Esophagus (tissue), 2 donors: Measurements from ENCODE around the gene WFS1. TPM values are rescaled to one million over a fixed set of nuclear protein-coding genes. Genes with fewer than 3 reads are reported as not detected.

Experiments
- H3K27ac ChIP-seq, 2 donors: one replicate each; pipeline ENCODE4 v1.5.1; 2013; ENCODE audit warnings: low read depth in 2 of 2, mild to moderate bottlenecking in 2 of 2, inconsistent platforms in 1 of 2, low read length in 1 of 2, moderate library complexity in 1 of 2
- H3K27me3 ChIP-seq, 2 donors: one replicate each; pipeline ENCODE4 v1.6.1; 2013; ENCODE audit warnings: low read length in 2 of 2, control low read depth in 1 of 2, mild to moderate bottlenecking in 1 of 2; ENCODE audit not compliant: insufficient read depth in 2 of 2, control insufficient read depth in 1 of 2
- H3K36me3 ChIP-seq, 2 donors: one replicate each; pipeline ENCODE4 v1.6.1; 2013; ENCODE audit warnings: low read length in 1 of 2; ENCODE audit not compliant: control insufficient read depth in 2 of 2, insufficient read depth in 2 of 2
- H3K4me1 ChIP-seq, 2 donors: one replicate each; pipeline ENCODE4 v1.6.1; 2013; ENCODE audit warnings: low read length in 1 of 2; ENCODE audit not compliant: control insufficient read depth in 2 of 2, insufficient read depth in 2 of 2
- H3K4me3 ChIP-seq, 2 donors: one replicate each; pipeline ENCODE4 v1.5.1; 2013; ENCODE audit warnings: low read length in 2 of 2, mild to moderate bottlenecking in 2 of 2, low read depth in 1 of 2, moderate library complexity in 1 of 2
- H3K9me3 ChIP-seq, 2 donors: one replicate each; pipeline ENCODE4 v1.6.1; 2013; ENCODE audit warnings: mild to moderate bottlenecking in 2 of 2, low read depth in 1 of 2, low read length in 1 of 2, moderate library complexity in 1 of 2; ENCODE audit not compliant: control insufficient read depth in 2 of 2, insufficient read depth in 1 of 2
- WGBS, 2 donors: extraction: QIAGEN DNeasy Blood & Tissue Kit; methylation state at CpG; one replicate each; pipeline ENCODE4 v1.1.7; 2013; 5-methylcytosine and 5-hydroxymethylcytosine counted together
- polyA plus RNA-seq, 2 donors: library from polyadenylated mRNA; stranded (reverse); fragments of 200-250 nt; gene quantifications; one replicate each; pipeline ENCODE4 v1.2.3, GENCODE V29; 2013
- donor health status: healthy with polysubstance abuse.
- donor health status: Bipolar disorder and iron deficiency.

Gene WFS1
- polyA plus RNA-seq, 2 donors: 4.6 to 8.2 TPM

- Histone ChIP-seq H3K4me3 (no peak overlapping the region), H3K9me3 (peaks cover 0 to 17% of the 10 kb centered on the region in 2 donors), H3K27ac (no peak overlapping the region), H3K36me3 (peaks cover 0 to 19% of the 10 kb centered on the region in 2 donors), H3K27me3 (no peaks in the 10 kb centered on the region), H3K4me1 (no peaks in the 10 kb centered on the region)
- WGBS, 2 donors: 94 to 95% methylated on average over 6 of the region's 6 CpGs
These were observed 61.8 kb downstream of the WFS1 start for GRCh38 chr4:6331468-6331867.

DNA sequence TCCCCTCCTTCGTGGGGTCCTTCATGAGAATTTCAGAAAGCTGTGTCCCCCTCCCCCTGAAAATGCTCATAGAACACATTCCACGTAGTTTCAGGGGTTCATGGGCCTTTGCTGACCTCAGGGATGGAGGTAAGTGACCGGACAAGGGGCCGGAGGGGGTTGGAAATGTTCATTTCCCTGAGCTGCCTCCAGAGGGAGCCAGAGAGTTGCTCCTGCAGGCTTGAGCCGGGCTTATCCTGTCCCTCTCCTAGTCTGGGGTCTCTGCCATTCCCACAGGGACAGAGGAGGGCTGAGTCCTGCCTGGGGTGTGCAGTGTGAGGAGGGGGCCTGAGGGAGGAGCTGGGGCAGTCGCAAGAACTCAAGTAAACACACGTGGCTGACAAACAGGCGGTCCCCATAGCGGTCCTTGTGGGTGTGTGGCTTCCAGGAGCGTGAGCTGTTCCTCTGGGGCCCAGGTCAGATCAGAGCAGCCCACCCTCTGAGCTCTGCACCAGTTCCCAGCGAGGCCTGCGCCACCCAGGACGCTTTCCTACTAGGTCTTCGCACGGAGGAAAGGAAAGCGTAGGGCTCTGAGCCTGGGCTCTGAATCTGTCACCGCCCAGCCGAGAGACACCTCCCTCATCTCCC lies 62.5 kb downstream of the WFS1 start:
- peaks cover 0 to 19% of the 10 kb centered on the region in 2 donors for H3K36me3 ChIP-seq
- no peak overlapping the region for H3K4me3 ChIP-seq
- H3K9me3 ChIP-seq: peaks cover 0 to 17% of the 10 kb centered on the region in 2 donors
- WGBS, 2 donors: 60 to 68% methylated on average over 18 of the region's 18 CpGs
- no peaks in the 10 kb centered on the region for H3K4me1 ChIP-seq
- no peak overlapping the region for H3K27ac ChIP-seq
- no peaks in the 10 kb centered on the region for H3K27me3 ChIP-seq

DNA sequence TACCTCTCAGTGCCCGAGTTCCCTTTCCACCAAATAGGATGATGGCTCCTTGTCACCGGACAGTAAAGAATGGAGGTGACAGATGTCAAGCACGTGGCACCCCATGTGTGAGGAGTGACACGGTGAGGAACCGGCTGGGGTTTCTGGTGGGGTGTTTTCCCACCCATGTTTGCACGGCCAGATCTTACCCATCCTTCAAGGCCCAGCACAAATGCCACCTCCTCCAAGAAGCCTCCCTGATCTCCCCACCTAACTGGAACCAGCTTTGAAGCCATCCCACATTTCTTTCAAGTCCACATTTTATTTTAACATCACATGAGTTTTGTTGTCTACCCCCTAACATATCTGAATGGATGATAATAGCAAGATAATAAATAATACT lies 63.0 kb downstream of the WFS1 start:
- Histone ChIP-seq H3K9me3 (peaks cover 0 to 17% of the 10 kb centered on the region in 2 donors), H3K4me1 (no peaks in the 10 kb centered on the region), H3K4me3 (no peak overlapping the region), H3K36me3 (peaks cover 0 to 19% of the 10 kb centered on the region in 2 donors), H3K27me3 (no peaks in the 10 kb centered on the region), H3K27ac (no peak overlapping the region)
- WGBS, 2 donors: 81 to 83% methylated on average over 6 of the region's 6 CpGs

DNA sequence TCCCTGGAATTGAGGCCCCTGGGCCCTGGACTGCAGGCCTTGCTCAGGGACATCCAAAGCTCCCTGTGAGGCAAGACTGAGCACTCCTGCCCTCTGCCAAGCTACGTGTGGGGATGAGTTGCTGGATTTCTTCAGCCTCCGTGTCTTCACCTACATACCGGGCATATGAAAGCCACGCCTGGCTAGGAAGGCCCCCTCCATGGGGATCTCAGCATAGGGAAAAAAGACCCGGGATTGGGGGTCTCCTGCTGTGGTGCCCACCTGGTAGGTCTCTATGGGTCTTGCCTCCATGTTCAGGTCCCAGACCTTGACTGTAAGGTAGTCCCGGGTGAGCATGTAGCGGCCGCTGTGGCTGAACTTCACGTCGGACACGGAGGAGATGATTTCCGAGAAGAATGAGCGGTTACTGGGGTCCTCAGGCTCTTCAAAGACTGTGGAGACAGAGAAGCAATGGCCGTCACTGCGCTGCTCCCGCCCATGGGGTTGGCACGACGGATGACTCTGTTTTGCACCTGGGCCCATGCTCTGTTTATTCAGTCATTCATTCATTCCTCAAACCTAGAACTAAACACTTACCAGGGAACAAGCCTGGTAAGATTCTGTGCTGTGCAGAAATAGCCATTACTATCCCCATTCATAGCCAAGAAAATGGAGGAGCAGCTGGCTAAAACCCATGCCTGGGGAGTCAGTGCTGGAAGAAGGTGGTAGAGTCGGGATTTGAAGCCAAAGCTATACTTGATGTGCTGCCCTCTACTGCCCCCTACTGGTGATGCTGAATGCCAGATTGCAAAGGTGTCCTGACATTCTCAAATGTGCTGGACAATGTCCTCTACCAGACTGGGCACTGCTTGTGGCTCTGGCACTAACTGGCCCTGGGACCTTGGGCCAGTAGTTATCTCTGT lies 63.9 kb downstream of the WFS1 start:
- H3K4me3 ChIP-seq: no peak overlapping the region
- no peaks in the 10 kb centered on the region for H3K27me3 ChIP-seq
- H3K27ac ChIP-seq: no peak overlapping the region
- WGBS, 2 donors: 87 to 89% methylated on average over 19 of the region's 19 CpGs
- no peaks in the 10 kb centered on the region for H3K4me1 ChIP-seq
- H3K36me3 ChIP-seq: peaks cover 0 to 19% of the 10 kb centered on the region in 2 donors
- H3K9me3 ChIP-seq: peaks cover 0 to 17% of the 10 kb centered on the region in 2 donors

DNA sequence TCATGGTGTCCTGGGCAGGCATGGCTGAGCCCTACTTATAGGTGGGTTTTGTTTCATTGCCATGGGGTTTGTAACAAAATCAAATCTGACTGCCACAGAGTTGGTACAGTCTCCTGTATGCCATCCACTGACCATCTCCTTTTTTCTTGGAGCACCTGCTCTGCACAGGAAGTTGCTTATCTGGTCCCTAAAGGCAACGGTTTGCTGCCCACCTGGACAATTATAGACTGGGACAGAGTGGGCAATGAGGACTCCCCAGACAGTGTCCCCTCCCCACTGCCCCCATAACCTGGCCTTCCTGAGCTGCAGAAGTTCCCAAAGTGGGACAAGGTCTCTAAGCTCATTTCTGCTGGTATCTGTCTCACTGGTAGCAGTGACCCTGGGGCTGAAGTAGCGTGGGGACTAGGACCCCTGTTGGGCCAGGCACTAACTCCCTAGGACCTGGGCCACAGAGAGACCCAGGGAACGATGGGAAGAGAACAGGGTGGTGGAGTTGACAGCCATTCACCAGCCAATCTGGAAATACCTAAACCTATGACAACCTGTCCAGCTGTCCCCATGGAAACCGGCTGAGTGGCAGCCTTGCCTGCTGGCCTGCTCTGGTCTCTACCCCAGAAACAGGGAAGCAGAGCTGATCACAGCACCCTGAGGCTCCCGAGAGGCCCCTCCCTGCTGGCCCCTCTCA lies 64.7 kb downstream of the WFS1 start:
- WGBS, 2 donors: 66 to 79% methylated on average over 5 of the region's 5 CpGs
- H3K4me3 ChIP-seq: no peak overlapping the region
- peaks cover 0 to 22% of the 10 kb centered on the region in 2 donors for H3K36me3 ChIP-seq
- no peaks in the 10 kb centered on the region for H3K27me3 ChIP-seq
- H3K27ac ChIP-seq: no peak overlapping the region
- H3K9me3 ChIP-seq: peaks cover 0 to 17% of the 10 kb centered on the region in 2 donors
- no peaks in the 10 kb centered on the region for H3K4me1 ChIP-seq

DNA sequence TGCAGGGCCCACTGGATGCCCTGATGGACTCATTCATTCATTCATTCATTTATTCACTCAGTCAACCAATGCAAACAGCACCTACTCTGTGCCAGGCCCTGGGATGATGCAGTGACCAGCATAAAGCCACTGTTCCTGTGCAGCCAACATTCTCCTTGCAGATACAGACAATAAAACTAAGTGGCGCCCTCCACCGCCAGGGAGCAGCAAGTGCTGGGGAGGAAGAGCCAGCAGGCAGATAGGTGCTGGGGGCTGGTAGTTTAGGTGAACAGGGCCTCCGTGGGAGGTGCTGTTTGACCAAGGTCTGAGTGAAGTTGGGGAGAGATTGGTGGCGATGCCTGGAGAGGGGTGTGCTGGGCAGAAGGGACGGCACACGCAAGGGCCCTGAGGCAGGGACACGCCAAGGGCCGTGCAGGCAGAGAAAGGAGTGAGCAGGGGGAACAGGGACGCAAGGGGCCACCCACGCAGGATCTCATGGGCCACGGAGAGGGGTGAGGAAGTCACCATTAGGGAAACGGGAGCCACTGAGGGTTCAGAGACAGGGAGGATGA lies 65.5 kb downstream of the WFS1 start:
- no peak overlapping the region for H3K4me3 ChIP-seq
- no peaks in the 10 kb centered on the region for H3K4me1 ChIP-seq
- no peak overlapping the region for H3K27ac ChIP-seq
- WGBS, 2 donors: 78 to 82% methylated on average over 12 of the region's 12 CpGs
- peaks cover 0 to 17% of the 10 kb centered on the region in 2 donors for H3K9me3 ChIP-seq
- H3K27me3 ChIP-seq: no peaks in the 10 kb centered on the region
- H3K36me3 ChIP-seq: peaks cover 0 to 22% of the 10 kb centered on the region in 2 donors

DNA sequence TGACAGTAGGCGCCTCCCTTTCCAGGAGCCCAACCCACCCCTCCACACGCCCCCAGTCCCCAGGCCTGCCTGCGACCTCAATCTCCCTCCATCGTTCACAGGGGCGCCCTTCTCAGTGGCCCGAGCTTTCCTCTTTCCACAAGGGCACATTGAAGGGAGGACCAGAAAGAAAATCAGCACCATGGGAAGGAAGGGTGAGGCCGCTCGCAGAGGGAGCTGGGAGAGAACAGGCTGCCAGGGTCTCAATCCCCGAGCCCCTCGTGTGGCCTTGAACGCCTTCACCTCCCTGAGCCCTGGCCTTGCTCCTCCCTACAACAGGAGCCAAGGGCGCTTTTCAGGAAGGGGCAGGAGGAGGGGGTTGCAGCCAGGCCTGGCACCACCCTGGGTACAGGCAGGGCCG lies 66.5 kb downstream of the WFS1 start:
- Histone ChIP-seq H3K9me3 (peaks cover 0 to 15% of the 10 kb centered on the region in 2 donors), H3K4me3 (no peak overlapping the region), H3K27ac (no peak overlapping the region), H3K27me3 (no peaks in the 10 kb centered on the region), H3K4me1 (no peaks in the 10 kb centered on the region), H3K36me3 (peaks cover 0 to 18% of the 10 kb centered on the region in 2 donors)
- 80 to 87% methylated on average over 13 of the region's 13 CpGs for WGBS, 2 donors

DNA sequence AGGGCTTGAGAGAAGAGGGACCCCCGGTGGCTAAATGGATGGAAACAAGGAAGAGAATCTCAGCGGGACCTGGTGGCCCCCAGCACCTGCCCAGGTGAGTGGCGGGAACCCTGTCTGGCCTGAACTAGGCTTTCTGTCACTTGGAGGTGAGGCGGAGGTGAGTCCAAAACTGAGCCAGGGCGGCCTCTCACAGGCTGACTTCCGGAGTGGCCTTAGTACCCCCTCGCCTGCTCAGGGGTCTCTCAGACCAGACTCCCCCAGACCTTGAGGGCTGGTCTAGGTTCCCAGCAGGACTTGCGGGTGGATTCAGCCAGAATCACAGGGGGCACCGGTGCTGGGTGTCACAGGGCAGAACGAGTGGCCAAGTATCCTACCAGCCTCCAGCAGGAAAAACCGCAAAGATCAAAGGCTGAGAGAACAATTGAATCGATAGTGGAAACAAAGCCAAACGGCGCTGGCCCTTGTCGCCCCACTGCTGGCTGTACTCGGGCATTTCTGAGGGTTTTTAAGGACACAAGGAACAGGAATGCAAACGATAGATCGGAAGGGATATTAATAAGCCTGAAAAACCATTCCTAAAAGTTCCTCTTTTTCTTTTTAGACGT lies 67.8 kb downstream of the WFS1 start:
- WGBS, 2 donors: 29 to 47% methylated on average over 19 of the region's 19 CpGs
- Histone ChIP-seq H3K36me3 (peaks cover 0 to 13% of the 10 kb centered on the region in 2 donors), H3K4me1 (no peaks in the 10 kb centered on the region), H3K27me3 (no peaks in the 10 kb centered on the region), H3K27ac (no peak overlapping the region), H3K4me3 (no peak overlapping the region), H3K9me3 (peaks cover 0 to 5% of the 10 kb centered on the region in 2 donors)
